Skeletal muscle cell (primary cell): ENCODE results near the gene CBLB.
A peak's percentile ranks its signal among the peaks of the same experiment; 100 is the strongest.

Experiments
- DNase-seq: peaks from one replicate; pipeline ENCODE4 v3.0.0-alpha.2; 2010; ENCODE audit warnings: low read depth
- H3K4me3 ChIP-seq: 2 replicates; pipeline ENCODE4 v1.5.1; 2011; ENCODE audit warnings: low read depth, mild to moderate bottlenecking, control low read depth, low read length, moderate library complexity

Gene CBLB

DNA sequence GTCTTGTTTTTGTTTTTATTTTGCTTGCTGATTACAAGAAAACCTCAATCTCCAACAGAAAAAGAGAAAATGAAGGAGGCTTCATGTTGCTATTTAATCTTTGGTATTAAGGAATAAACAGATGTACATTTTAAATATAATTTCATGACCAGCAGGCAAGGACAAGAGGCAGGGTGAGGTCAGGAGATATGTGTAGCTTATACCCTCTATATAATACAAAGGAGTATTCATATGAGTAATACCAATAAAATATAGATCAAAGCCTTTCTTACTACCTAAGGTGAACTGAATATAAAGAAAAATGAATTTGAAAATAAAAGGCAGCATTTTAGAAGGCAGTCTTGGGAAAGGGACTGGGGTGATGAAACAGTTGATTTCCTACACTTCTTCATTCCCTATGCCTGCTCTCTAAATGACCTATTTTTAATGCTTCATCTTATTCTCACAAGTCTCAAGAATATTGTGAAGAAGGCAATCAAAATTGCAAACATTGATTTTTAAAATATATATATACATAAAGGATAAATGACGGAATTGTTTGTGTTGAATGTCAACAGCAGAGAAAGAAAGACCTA lies 8.6 kb upstream of the CBLB start:
- no peak overlapping the region for H3K4me3 ChIP-seq
- DNase-seq = no peak

DNA sequence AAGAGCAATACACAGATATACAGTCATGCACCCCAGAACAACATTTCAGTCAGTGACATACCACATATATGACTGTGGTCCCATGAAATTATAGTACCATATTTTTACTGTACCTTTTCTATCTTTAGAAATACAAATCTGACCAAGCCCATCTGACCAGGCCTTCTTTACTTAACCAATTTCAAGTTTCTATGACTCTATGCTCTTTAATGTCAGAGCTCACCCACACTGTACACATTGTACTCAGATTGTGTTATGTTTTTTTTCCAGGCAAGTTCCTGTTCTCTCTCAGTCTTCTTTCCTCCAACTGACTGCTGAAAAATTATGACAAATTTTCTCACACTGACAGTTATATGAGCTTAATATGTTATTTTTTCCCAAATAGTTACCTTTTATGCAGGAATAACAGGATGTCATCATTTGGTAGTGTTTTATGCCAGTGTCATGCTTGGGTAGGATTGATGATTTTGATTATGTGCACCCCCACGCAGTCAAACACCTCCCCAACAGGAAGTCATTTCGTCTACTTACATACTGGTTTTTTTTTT lies 8.0 kb upstream of the CBLB start:
- no peak overlapping the region for H3K4me3 ChIP-seq
- no peak for DNase-seq

DNA sequence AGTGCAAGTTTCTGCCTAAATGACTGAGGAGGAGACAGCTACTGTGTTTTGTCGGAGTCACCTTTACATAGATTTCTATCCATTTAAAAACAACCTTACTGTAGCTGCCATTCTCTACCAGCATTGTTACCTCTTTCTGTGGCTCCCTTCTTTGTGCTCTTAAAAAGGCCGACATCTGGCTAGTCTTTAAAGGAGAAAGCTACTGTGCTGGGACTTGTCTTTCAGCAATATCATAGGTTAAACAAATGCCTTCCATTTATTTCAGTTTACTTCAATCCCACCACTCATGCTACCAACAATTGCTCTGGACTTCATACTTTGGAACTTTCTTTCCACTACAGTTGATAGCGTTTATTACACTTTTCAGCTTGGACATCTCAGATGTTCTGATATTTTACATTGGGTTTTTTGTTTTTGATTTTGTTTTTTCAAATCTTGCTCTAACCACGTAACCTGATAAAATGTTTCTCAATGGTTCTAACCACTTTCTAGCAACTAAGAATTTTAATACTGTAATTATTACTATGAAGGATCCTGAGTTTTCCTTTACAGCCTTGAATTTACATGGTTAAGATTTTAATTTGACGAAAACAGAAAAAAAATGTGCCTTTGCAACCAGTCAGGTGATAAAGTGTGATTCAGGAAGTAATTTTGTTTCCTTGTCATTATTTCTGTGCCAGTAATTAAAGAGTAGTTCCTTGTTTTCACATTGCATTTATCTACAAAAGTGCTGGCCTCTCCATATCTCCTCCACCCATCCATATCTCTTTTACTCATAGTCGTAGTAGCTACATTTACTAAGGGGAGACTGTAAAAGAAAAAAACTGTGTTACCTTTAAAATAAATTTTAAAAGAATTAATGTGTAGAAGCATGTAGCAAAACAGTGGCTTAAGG lies 1.3 kb upstream of the CBLB start:
- DNase-seq = no peak
- peak overlapping the region; percentile 97 for H3K4me3 ChIP-seq

DNA sequence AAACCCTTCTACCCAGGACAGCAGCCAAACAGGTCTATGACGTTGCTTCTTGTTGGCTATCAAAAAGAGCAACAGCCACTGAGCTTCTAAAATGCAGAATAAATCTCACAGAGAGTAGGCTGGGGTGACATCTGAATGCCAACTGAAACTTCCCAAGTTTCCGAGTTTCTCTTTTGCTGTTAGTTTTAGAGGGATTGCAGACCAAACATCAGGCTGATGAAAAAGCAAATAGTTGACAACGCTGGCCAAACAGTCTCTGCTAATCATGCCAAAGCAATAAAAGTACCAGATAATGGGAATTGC lies 670 bp upstream of the CBLB start:
- peak overlapping the region; percentile 97 for H3K4me3 ChIP-seq
- no peak for DNase-seq

DNA sequence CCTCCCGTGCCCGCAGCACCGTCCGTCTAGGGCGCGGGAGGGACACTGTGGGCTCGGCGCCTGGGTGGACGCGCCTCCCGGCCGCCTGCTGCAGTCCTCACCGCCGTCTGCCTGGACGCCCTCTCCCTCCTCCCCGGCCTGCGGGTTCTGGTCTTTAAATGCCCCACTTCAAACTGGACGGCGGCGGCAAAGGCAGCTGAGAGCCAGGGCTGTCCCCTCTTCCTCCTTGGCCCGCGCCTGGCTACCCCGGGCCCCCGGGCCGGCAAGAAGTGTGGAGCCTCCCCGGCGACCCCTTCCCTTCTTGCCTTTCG lies 426 bp downstream of the CBLB start:
- no peak for DNase-seq
- H3K4me3 ChIP-seq = peak overlapping the region; percentile 97

DNA sequence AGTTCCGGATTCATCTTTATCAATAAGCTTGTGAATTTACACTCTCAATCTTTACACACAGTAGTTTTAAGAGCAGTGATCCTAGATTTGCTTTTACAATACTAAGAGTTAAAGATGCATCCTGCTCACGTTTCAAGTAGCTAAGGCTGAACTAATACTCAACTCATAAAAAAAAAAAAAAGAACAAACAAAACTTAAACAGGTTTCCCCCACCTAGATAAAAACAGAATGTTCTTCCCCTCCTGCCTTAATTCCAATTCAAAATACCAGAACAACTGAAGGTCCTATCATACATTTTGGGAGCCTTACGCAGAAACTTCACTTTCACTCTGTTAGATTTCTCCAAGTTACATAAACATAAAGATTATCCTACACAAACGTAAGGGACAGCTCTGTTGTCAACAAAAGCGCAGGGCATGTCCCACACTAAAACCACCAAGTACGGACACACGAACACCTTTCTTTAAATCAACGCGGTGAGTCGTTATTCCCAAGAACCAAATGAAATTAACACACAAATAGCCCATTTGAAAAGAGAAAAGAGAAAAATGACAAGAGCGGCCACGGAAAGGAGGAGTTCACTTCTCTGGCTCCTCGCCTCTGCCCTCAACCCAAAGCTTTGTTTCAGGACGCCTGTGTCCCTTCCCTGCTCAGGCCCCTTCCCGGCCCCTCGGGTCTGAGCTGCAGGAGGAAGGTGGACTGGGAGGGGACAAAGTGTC lies 941 bp downstream of the CBLB start:
- peak overlapping the region; percentile 97 for H3K4me3 ChIP-seq
- DNase-seq = no peak

DNA sequence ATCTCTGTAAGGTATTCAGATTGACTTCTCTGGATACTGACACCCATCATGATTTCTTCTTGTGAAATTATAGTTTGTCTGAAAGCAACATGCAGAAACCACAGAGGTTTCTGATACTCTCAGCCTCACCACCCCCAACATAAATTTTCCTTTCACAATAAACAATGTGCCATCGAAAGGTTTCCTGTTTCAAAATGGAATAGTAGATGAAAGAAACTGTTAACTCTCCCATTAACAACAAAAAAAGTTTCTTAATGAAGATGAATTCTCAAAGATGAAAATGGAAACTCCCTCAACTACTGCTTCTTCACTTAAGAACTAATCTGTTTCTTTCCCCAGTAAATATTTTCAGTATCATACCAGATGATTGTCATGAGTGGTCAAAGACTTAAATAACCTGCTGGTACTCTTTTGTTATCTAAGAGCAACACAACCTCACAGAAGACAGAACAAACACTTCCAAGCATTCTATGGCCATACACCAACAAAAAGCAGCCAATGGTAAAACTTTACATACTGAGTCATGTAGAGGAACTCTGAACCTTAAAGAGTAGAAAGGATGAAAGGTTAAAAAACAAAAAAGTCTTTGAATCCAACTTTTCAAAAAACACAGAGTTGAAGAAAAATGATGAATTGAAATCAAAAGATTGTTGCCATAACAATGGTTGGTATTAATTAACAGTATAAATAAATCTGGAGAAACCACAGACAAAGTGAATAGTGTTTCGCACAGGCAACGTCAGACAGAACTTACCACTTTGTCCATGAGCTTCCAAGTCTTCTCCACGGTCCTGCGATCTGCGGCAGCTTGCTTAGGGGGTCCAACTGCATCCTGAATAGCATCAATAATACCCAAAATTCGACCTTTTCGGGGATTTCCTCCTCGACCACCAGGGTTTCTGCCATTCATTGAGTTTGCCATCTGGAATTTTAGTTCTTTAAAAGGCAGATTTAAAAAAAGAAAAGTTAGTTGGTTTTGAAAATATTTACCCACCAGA lies 1.9 kb downstream of the CBLB start:
- DNase-seq = no peak
- H3K4me3 ChIP-seq = peak overlapping the region; percentile 97

DNA sequence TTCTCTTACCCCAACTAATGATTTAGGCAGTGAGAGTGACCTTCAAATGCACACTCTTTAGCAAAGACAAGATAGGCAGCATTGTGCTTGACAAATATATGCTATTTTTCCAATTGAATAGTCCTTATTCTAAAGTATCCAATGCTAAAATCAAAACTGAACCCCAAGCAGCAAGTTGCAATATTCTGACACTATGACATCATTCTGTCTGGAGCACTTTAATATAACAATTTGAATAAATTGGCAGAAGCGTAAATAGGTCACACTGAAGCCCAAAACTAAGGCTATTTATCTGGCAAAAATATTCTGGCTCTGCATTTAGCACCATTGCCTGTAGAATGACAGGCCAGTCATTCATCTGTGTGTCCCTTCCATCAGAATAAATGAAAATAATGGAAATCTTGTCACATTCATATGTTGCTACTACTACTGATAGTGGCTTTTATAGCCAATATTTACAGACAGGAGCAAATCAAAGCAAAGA lies 2.9 kb downstream of the CBLB start:
- peak overlapping the region; percentile 97 for H3K4me3 ChIP-seq
- DNase-seq = no peak

DNA sequence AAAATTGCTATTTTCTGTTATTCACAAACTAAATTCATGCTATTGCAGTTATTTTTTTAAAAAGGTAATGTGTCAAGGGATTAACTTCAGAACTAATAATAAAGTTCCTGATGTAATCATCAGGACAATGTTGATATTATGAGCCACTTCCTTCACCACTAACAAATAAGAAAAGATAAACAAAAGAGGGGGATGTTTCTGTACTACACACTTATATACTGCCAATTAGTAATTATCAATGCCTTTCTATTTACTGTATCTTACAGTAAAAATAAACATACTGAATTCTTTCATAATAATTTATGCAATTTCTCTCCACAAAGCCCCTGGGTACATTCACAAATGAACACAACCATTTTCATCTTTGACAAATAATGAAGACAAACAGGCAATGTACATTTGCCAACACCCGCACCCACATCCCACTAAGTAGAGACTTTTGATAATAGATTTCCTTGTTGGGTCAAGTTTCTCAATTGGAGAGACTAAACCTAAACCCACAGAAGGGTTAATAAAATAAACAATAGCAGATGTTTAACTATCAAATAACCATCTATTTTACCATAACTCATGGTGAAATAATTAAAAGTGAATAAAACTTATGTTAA lies 3.7 kb downstream of the CBLB start:
- H3K4me3 ChIP-seq = peak overlapping the region; percentile 97
- no peak for DNase-seq

DNA sequence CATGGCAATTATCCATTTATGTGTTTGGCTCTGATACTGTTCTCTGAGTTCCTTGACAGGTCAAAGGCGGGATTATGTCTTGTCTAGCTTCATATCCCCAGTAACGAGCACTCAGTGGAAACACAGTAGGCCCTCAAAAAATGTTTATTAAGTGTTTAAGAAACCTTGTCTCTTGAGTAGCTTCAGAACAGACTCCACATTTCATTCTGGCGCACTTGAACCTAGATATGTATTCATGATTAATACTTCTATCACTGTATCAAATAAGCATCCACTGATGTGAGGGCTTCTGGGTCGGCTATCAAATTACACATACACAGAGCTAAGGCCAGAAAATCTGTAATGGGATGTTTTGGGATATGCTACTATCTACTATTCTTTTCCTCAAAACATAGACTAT lies 4.6 kb downstream of the CBLB start:
- no peak for DNase-seq

DNA sequence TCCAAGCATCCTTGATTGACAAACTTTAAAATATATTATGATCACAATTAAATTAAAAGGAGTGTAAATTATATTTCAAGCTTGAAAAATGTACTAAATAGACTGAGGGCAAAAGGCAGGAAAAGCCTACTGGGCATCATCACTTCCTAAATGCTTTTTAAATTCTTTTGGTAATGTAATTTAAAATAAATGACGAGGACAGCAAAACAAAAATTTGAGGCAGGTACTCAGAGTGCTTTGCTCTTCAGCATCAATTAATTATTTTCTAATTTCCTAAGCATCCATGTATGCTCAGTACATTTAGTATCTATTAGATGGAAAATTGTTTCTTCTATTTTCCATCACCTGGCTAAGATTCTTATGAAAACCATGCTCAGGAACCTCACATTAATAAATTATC lies 5.2 kb downstream of the CBLB start:
- no peak for DNase-seq
- no peak overlapping the region for H3K4me3 ChIP-seq

More for the DNA sequence above, 4.6 kb downstream of the CBLB start:
- no peak overlapping the region for H3K4me3 ChIP-seq

DNA sequence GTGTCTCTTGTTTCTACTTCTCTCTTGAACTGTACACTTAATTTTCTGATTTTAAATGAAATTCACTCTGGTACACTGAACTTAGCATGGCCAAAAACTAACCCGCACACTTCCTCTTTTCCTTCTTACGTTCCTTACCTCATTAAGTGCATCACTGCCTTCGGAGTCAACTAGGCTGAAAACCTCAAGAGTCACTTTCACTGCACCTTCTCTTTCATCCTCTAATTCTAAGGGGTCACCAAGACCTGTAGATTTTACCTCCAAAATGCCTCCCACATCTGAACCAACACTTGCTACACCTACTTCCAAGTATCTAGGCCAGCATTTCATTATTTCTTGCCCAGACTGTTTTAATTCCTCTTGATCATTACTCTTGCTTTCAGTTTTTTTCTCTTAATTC lies 6.6 kb downstream of the CBLB start:
- DNase-seq = no peak
- no peak overlapping the region for H3K4me3 ChIP-seq

DNA sequence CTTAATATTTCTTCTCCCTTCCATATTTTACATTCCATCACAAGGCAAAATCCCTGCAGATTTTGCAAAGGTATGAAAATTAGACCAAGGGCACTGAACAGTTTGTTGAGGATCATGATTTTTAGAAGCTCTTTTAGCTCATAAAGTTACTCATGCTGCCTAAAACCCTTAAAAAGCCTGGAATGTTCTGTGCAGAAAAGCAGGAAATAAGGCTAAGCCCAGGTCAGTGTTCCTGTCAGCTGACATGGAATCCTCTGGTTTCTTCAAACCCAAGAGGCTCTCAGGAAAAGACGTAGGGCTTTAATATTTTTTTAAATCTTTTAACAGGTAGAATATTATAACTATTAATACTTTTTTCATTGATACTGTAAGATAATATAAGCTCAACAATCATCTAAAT lies 8.2 kb downstream of the CBLB start:
- no peak overlapping the region for H3K4me3 ChIP-seq
- DNase-seq = no peak

DNA sequence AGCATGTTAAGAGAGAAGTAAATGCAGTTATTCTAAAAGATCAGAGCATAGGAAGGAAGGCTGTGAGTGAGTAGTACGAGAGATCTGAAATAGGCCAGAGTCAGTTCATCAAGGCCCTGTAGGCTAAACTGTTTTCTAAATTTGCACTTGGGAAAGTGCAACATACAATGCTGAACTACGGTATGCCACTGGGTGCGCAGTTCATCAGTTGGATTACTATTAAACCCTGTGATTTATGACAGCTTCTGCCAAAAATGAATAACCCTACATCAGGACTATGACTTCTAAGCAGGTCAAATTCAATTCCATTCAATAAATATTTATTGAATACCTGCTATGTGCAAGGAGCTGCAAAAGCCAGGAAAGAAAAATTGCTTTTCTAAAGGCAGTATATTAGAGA lies 10.8 kb downstream of the CBLB start:
- DNase-seq = no peak
- H3K4me3 ChIP-seq = no peak overlapping the region

DNA sequence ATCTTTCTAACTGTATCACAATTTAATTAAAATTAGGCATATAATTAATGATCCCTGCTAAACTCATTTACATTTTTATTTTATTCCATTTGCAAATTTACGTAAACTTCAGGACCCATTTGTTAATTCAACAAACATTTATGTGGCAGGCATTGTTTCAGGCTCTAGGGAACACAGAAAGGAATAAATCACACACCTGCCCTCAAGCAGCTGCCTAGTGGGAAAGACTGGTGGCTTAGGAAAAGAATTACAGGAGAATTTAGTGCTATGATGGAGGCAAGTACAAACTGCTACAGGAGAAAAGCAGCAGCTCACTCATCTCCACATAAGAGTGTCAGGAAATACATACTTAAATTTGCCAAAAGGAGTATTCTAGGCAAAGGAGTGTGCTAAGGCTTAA lies 11.2 kb downstream of the CBLB start:
- no peak for DNase-seq
- no peak overlapping the region for H3K4me3 ChIP-seq

DNA sequence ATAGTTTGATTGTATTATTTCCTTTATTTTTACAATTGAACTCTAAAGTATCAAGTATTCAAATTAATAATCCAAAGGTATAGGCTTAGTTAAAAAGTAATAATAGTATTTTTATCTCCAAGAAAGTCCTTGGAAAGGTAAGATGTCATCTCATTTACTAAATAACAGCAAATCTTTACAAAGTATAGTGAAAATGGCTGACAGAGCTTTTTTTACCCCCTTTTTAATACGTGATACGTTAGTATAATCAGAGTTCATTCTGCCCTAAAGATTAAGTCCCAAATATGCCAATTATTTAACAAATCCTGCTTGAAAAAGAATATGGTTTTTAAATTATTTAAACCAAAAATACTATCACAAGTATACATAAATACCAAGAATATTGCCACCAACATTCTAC lies 12.2 kb downstream of the CBLB start:
- H3K4me3 ChIP-seq = no peak overlapping the region
- no peak for DNase-seq

DNA sequence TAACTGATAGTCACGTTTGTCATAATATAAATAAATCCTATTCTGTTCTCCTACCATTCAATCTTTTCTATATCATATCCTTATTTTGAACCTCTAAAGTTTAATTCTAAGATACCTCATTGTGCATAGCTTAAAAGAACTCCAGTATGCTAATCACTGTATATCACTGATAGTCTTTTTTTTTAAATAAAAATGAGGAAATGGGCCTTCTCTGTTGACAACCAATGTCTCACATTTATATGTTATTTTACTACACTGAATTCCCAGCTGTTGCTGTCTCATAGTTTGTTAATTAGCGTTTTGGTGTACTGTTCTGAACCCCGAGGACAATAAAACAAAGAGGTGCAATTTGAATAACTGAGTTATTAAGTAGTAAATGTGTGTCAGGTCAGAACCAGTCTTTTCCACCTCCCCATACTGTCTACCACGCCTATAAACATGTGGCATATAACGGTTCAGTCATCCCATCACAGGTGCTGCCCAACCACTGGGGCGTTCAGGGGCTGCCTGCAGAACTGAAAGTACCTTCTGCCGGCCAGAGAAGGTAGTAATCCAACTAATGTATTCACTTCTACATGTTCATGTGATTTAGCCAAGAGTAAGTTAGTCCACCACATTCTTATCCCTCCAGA lies 14.9 kb downstream of the CBLB start:
- no peak for DNase-seq
- H3K4me3 ChIP-seq = no peak overlapping the region

DNA sequence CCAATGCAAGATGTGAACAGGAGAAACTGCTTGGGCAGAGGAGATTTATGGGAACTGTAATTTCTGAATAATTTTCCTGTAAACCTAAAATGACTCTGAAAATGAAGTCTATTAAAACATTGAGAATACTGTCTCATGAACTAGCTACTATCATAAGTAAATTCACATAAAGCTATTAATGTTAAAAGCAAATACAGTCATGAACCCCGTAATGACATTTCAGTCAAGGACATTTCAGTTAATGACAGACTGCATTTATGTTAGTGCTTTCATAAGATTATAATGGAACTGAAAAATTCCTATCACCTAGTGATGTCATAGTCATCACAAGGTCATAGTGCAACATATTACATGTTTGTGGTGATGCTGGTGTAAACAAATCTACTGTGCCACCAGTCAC lies 17.2 kb downstream of the CBLB start:
- no peak for DNase-seq
- no peak overlapping the region for H3K4me3 ChIP-seq

DNA sequence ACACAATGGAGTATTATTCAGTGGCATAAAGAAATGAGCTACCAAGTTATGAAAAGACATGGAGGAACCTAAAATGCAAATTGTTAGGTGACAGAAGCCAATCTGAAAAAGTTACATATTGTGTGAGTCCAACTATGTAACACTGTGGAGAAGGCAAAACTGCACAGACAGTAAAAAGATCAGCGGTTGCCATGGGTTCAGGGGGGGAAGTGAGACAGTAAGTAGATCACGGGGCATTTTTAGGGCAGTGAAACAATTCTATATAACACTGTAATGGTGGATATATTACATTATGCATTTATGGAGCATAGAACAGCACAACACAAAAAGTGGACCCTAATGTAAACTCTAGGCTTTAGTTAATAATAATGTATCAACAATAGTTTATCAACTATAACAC lies 17.6 kb downstream of the CBLB start:
- DNase-seq = no peak
- H3K4me3 ChIP-seq = no peak overlapping the region
